Fibroblast of lung (primary cell): ENCODE measurements around the gene C1orf167.

Source experiments
- CTCF ChIP-seq, 2 donors: IDR thresholded peaks in 1 of 2; conservative IDR thresholded peaks in 1 of 2; 1 replicate in 1 of 2; 2 replicates in 1 of 2; pipeline ENCODE4 v1.5.1; 2011 to 2012; ENCODE audit warnings: low read length in 2 of 2, control low read depth in 1 of 2, inconsistent platforms in 1 of 2, low read depth in 1 of 2, mild to moderate bottlenecking in 1 of 2
- EZH2 ChIP-seq: IDR thresholded peaks from 2 replicates; pipeline ENCODE4 v1.5.1; 2012; ENCODE audit warnings: low read length, control low read depth, mild to moderate bottlenecking; ENCODE audit errors: missing control alignments

GRCh38 chr1:11833900-11834299, 71.9 kb downstream of the C1orf167 start:
- TF ChIP-seq CTCF (conservative IDR thresholded peaks at IDR 0.05 in 1 of 2, IDR thresholded peaks at IDR 0.05 in 1 of 2; ENCODE audit: low read depth in 1 of 2, low read length in 2 of 2) (no peak), EZH2 (no peak)
